Fibroblast of lung (primary cell): ENCODE results near the gene MARK4.

Experiments
- CTCF ChIP-seq, 2 donors: IDR thresholded peaks in 1 of 2; conservative IDR thresholded peaks in 1 of 2; 1 replicate in 1 of 2; 2 replicates in 1 of 2; pipeline ENCODE4 v1.5.1; 2011 to 2012; ENCODE audit warnings: low read length in 2 of 2, control low read depth in 1 of 2, inconsistent platforms in 1 of 2, low read depth in 1 of 2, mild to moderate bottlenecking in 1 of 2
- EZH2 ChIP-seq: IDR thresholded peaks from 2 replicates; pipeline ENCODE4 v1.5.1; 2012; ENCODE audit warnings: low read length, control low read depth, mild to moderate bottlenecking; ENCODE audit errors: missing control alignments

GRCh38 chr19:45305007-45305406 lies 53.9 kb downstream of the MARK4 start:
- no peak for TF ChIP-seq CTCF (conservative IDR thresholded peaks at IDR 0.05 in 1 of 2, IDR thresholded peaks at IDR 0.05 in 1 of 2; ENCODE audit: low read depth in 1 of 2, low read length in 2 of 2)
- no peak for TF ChIP-seq EZH2
